ENCODE measurements around the gene ERBB4.

- TF ChIP-seq, protein P1, sequence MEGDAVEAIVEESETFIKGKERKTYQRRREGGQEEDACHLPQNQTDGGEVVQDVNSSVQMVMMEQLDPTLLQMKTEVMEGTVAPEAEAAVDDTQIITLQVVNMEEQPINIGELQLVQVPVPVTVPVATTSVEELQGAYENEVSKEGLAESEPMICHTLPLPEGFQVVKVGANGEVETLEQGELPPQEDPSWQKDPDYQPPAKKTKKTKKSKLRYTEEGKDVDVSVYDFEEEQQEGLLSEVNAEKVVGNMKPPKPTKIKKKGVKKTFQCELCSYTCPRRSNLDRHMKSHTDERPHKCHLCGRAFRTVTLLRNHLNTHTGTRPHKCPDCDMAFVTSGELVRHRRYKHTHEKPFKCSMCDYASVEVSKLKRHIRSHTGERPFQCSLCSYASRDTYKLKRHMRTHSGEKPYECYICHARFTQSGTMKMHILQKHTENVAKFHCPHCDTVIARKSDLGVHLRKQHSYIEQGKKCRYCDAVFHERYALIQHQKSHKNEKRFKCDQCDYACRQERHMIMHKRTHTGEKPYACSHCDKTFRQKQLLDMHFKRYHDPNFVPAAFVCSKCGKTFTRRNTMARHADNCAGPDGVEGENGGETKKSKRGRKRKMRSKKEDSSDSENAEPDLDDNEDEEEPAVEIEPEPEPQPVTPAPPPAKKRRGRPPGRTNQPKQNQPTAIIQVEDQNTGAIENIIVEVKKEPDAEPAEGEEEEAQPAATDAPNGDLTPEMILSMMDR (IDR thresholded peaks at IDR 0.05), result no peak
- no peak for TF ChIP-seq POLR2A (IDR thresholded peaks at IDR 0.05)
Observed at GRCh38 chr2:212146416-212146815, 392.2 kb downstream of the ERBB4 start.
